ENCODE data around the gene CTNNA1. TPM values are rescaled to one million over a fixed set of nuclear protein-coding genes. Genes with fewer than 3 reads are reported as not detected.

The CTNNA1 gene
- total and polyA plus RNA-seq, 9 of the 15 experiments (the other 6 are each of a cell fraction or from before 2014, with no cell fraction given) = 29.6 to 117 (median 89.1) TPM

DNA sequence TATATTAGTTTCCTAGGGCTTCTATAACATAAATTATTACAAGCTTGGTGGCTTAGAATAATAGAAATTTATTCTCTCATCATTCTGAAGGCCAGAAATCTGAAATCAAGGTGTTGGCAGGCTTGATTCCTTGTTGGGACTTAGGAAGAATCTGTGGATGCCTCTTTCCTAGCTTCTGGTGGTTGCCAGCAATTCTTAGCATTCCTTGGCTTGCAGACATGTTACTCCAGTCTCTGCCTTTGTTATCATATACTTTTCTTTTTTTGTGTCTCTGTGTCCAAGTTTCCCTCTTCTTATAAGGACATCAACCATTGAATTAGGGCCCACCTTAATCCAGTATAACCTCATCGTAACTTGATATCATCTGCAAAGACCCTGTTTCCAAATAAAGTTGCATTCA, 31.4 kb downstream of the CTNNA1 start:
- no peaks in the 10 kb centered on the region for H3K27me3 ChIP-seq (ENCODE audit: control insufficient read depth in 2 of 2, insufficient read depth in 2 of 2, low read length in 2 of 2)
- intact Hi-C loops (cut with micrococcal nuclease) = loop anchor here (10.0 kb wide), 1 partner anchor 140 kb away; no protein-coding TSS in a partner anchor
- no peaks in the 10 kb centered on the region for H3K9me3 ChIP-seq (replicated peaks; ENCODE audit: control insufficient read depth, insufficient read depth, low read depth, low read length)
- ATAC-seq (no peak), FAIRE-seq (no peak), DNase-seq (ENCODE audit: extremely low read depth in 1 of 4, low spot score in 3 of 4) (no peak)
- ChIA-PET POLR2A (no interaction called here), CTCF (ENCODE audit: low intra/inter-chr PET ratio) (no interaction called here)
- H3K4me3 ChIP-seq = no peak overlapping the region
- in situ Hi-C loops (cut with MboI) = no loop called here
- no peak overlapping the region for H3K27ac ChIP-seq (ENCODE audit: extremely low read depth, low read depth, low read length)
- H4K20me1 ChIP-seq (replicated peaks; ENCODE audit: control insufficient read depth, insufficient read depth, low read length) = no peaks in the 10 kb centered on the region; the same call in 1 of the 2 replicates
- 100% methylated on average over 1 of the region's 1 CpG for WGBS (ENCODE audit: insufficient coverage, low coverage, missing lambda C conversion rate)
- no TSS peak for BruUV-seq (replicated peaks)
- no peak for TF ChIP-seq EP400 (IDR thresholded peaks at IDR 0.05)
- TF ChIP-seq, protein P1, sequence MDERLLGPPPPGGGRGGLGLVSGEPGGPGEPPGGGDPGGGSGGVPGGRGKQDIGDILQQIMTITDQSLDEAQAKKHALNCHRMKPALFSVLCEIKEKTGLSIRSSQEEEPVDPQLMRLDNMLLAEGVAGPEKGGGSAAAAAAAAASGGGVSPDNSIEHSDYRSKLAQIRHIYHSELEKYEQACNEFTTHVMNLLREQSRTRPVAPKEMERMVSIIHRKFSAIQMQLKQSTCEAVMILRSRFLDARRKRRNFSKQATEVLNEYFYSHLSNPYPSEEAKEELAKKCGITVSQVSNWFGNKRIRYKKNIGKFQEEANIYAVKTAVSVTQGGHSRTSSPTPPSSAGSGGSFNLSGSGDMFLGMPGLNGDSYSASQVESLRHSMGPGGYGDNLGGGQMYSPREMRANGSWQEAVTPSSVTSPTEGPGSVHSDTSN (CRISPR knock-in tag; IDR thresholded peaks at IDR 0.05; ENCODE audit: low read depth) = no peak
- TF ChIP-seq, protein P1 (tag; conservative IDR thresholded peaks at IDR 0.05; ENCODE audit: low read depth) = no peak
- TF ChIP-seq BRF1 (IDR thresholded peaks at IDR 0.05; ENCODE audit: borderline replicate concordance, extremely low read depth, insufficient read length) = no peak
- TF ChIP-seq, protein P2, sequence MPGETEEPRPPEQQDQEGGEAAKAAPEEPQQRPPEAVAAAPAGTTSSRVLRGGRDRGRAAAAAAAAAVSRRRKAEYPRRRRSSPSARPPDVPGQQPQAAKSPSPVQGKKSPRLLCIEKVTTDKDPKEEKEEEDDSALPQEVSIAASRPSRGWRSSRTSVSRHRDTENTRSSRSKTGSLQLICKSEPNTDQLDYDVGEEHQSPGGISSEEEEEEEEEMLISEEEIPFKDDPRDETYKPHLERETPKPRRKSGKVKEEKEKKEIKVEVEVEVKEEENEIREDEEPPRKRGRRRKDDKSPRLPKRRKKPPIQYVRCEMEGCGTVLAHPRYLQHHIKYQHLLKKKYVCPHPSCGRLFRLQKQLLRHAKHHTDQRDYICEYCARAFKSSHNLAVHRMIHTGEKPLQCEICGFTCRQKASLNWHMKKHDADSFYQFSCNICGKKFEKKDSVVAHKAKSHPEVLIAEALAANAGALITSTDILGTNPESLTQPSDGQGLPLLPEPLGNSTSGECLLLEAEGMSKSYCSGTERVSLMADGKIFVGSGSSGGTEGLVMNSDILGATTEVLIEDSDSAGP (CRISPR knock-in tag; IDR thresholded peaks at IDR 0.05) = no peak
- no peak for TF ChIP-seq JUNB (CRISPR knock-in tag; conservative IDR thresholded peaks at IDR 0.05)
- TF ChIP-seq ZNF583 (CRISPR knock-in tag; IDR thresholded peaks at IDR 0.05) = no peak
- H3K36me3 ChIP-seq (ENCODE audit: control insufficient read depth, insufficient read depth, low read length) = peaks cover 30% of the 10 kb centered on the region; the same call in 2 of the 3 replicates
- H3K9me1 ChIP-seq (ENCODE audit: control insufficient read depth, insufficient read depth, low read length) = no peaks in the 10 kb centered on the region
- H3K4me2 ChIP-seq (ENCODE audit: insufficient read depth, low read length) = no peak overlapping the region
- no peaks in the 10 kb centered on the region for H3K4me1 ChIP-seq (replicated peaks in 1 of 2; ENCODE audit: control insufficient read depth in 2 of 2, insufficient read depth in 2 of 2, low read length in 2 of 2)
- H3K79me2 ChIP-seq (ENCODE audit: control insufficient read depth, insufficient read depth, low read length) = no peaks in the 10 kb centered on the region; the same call in 1 of the 3 replicates
- no peak overlapping the region for H3K9ac ChIP-seq (ENCODE audit: insufficient read depth in 1 of 2, low read depth in 2 of 2, low read length in 2 of 2)
- H2AFZ ChIP-seq (ENCODE audit: low read depth, low read length) = no peak overlapping the region

All from K562 (cell line).